Measurements from ENCODE around the gene SYCP2. TPM values are rescaled to one million over a fixed set of nuclear protein-coding genes. Genes with fewer than 3 reads are reported as not detected.

Gene SYCP2
- total RNA-seq, 2 experiments from 2014 or later, result 2.6 to 3.9 TPM

DNA sequence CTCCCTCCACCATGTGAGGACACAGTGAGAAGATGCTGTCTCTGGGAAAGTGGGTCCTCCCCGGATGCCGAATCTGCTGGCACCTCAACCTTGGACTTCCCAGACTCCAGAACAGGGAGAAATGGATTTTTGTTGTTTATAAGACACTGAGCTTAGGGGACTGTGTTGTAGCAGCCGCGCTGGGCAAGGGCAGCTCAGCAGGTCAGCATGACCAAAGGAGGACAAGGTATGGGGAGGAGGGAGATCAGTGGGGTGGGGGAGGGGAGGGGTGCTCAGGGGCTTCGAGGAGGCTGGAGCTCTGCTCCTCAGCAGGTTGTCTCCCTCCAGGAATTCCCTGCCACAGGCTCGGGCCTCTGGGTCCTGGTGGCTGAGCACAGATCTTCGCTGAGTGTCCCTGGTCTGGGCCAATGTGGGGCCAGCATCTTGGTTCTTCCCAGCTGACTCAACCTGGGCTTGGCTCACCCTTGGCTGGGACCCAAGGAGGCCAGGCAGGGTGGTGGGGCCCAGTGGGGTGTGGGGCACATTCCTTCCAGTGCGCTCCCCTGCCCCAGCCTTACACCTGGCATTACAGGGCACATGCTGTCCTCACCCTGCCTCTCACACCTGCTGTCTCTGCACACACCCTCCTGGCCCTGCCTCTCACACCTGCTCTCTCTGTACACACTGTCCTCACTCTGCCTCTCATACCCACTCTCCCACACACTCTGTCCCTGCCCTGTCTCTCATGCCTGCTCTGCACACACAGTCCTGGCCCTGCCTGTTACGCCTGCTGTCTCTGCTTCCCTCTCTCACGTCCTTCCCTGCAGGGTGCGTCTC is 107.3 kb downstream of the SYCP2 start:
- DNase-seq (no peak), ATAC-seq (no peak)
- no peak overlapping the region for H3K27ac Mint-ChIP-seq
- no peaks in the 10 kb centered on the region for H3K36me3 Mint-ChIP-seq (ENCODE audit: low read depth)
- ChIA-PET CTCF (no interaction called here), POLR2A (no interaction called here)
- TF ChIP-seq, protein P1, sequence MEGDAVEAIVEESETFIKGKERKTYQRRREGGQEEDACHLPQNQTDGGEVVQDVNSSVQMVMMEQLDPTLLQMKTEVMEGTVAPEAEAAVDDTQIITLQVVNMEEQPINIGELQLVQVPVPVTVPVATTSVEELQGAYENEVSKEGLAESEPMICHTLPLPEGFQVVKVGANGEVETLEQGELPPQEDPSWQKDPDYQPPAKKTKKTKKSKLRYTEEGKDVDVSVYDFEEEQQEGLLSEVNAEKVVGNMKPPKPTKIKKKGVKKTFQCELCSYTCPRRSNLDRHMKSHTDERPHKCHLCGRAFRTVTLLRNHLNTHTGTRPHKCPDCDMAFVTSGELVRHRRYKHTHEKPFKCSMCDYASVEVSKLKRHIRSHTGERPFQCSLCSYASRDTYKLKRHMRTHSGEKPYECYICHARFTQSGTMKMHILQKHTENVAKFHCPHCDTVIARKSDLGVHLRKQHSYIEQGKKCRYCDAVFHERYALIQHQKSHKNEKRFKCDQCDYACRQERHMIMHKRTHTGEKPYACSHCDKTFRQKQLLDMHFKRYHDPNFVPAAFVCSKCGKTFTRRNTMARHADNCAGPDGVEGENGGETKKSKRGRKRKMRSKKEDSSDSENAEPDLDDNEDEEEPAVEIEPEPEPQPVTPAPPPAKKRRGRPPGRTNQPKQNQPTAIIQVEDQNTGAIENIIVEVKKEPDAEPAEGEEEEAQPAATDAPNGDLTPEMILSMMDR (IDR thresholded peaks at IDR 0.05), result no peak
- H3K4me1 Mint-ChIP-seq (ENCODE audit: low read depth), result no peaks in the 10 kb centered on the region
- intact Hi-C loops (cut with micrococcal nuclease), result no loop called here
- H3K27me3 Mint-ChIP-seq, result peaks cover 4% of the 10 kb centered on the region
- H3K4me3 Mint-ChIP-seq, result no peak overlapping the region
- no peaks in the 10 kb centered on the region for H3K9me3 Mint-ChIP-seq

DNA sequence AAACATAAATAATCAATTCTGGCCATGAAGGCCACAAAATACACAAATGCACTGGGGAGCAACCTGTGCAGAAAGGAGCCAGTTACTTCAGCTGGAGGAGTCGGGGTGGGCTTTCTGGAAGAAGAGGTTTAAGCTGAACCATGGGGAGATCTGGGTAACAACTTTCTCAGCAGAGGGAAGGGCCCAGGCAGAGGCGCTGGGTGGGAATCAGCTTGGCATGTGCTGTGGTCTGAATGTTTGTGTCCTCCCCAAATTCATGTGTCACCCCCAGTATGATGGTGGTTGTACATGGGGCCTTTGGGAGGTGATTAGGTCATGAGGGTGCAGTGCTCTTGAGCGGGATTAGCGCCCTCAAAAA is 107.9 kb downstream of the SYCP2 start:
- ATAC-seq, result no peak
- H3K4me3 Mint-ChIP-seq, result no peak overlapping the region
- no peaks in the 10 kb centered on the region for H3K36me3 Mint-ChIP-seq (ENCODE audit: low read depth)
- no peaks in the 10 kb centered on the region for H3K4me1 Mint-ChIP-seq (ENCODE audit: low read depth)
- no peaks in the 10 kb centered on the region for H3K9me3 Mint-ChIP-seq
- TF ChIP-seq, protein P1 (IDR thresholded peaks at IDR 0.05), result no peak
- DNase-seq, result no peak
- ChIA-PET CTCF (no interaction called here), POLR2A (no interaction called here)
- H3K27ac Mint-ChIP-seq, result no peak overlapping the region
- H3K27me3 Mint-ChIP-seq, result peaks cover 4% of the 10 kb centered on the region
- intact Hi-C loops (cut with micrococcal nuclease), result no loop called here

DNA sequence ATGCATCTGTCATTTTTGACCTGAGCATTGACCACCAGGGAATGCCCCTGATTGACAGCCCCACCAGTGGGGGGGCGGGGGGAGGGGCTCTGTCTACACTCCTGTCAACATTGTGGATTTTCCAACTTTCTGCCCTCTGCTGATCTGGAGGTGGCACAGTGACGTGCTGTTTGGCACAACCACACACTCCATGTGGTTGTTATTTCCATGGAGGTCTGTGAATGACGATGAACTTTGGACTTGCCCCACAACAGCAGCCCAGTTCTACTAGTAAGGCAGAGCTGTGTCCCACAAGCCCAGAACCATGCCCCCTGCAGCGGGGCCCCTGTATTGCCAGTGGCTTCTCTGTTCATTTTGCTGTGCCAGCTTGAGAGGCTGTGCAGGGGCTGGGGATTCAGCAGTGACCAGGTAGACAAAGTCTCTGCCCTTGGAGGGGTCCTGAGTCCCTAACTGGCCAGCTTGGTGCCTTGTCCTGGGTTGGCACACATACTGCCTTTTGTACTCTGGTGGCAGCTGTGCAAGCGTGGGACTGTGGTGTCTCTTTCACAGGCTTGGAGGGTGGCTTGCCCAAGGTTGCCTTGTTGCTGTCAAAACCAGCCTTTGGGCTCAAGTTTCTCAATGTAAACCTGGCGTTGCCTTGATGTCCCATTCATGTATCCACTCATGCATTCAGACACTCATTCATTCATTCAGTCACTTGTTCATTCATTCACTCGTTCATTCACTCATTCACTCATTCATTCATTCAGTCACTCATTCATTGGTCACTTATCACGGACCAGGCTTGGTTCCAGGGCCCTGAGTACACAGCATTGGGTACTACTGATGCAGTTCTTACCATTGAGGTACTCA is 108.5 kb downstream of the SYCP2 start:
- Mint-ChIP-seq H3K4me3 (no peak overlapping the region), H3K27me3 (peaks cover 2% of the 10 kb centered on the region), H3K27ac (no peak overlapping the region), H3K36me3 (ENCODE audit: low read depth) (no peaks in the 10 kb centered on the region), H3K4me1 (ENCODE audit: low read depth) (no peaks in the 10 kb centered on the region), H3K9me3 (no peaks in the 10 kb centered on the region)
- intact Hi-C loops (cut with micrococcal nuclease), result no loop called here
- TF ChIP-seq, protein P1 (IDR thresholded peaks at IDR 0.05), result no peak
- POLR2A ChIA-PET, result interaction anchor here (1.1 kb wide), 1 partner anchor 84 kb away, joined by 3 read pairs; no protein-coding TSS in a partner anchor
- DNase-seq, result no peak
- CTCF ChIA-PET, result no interaction called here
- no peak for ATAC-seq

DNA sequence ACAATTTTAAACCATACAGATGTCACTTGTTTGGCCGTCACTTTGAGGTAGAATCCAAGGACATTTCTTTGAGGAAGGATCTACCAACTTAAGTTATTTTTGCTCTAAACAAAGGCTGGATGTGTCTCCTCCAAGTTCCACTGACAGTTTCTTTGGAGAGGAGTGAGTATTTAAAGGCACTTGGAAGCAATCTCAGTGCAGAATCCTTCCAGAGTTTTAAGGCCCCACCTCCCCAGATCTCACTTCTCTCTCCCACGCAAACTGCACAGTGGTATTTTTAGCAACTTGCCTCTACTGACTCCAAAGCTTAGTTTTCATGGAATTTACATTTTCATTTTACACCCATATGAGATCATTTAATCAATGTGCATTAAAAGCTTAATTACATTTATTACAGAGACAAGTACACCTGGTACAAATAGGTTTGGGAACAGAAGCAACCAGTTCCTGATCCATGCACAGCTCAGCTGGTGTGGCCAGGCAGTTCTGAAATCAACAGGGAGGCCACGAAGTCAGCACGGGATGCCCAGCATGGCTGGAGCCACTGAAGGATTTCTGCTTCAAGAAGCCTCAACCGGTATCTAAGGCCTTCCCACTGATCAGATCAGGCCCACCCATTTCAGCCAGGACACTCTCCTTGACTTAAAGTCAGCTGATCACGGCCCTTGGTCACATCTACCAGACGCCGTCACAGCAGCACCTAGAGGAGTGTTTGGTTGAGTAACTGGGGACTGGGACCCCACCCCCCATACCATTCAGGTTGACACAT is 109.8 kb downstream of the SYCP2 start:
- intact Hi-C loops (cut with micrococcal nuclease), result no loop called here
- Mint-ChIP-seq H3K36me3 (ENCODE audit: low read depth) (no peaks in the 10 kb centered on the region), H3K27ac (no peak overlapping the region), H3K4me3 (no peak overlapping the region), H3K9me3 (no peaks in the 10 kb centered on the region), H3K27me3 (peaks cover 3% of the 10 kb centered on the region), H3K4me1 (ENCODE audit: low read depth) (no peaks in the 10 kb centered on the region)
- ATAC-seq, result no peak
- TF ChIP-seq, protein P1 (IDR thresholded peaks at IDR 0.05), result no peak
- ChIA-PET POLR2A (interaction anchor here (1.1 kb wide), 1 partner anchor 85 kb away, joined by 3 read pairs; no protein-coding TSS in a partner anchor), CTCF (no interaction called here)
- DNase-seq, result no peak

Measured in activated CD8-positive, alpha-beta T cell treated with anti-CD3 and anti-CD28 coated beads for 36 hours (primary cell).